Neutrophil (primary cell): ENCODE data around the gene MICOS13.

ENCODE experiments used
- H3K27ac ChIP-seq: fragments of 200-600 bp; sonication (generic); 2 replicates; pipeline ENCODE4 v1.5.1; 2016; ENCODE audit warnings: mild to moderate bottlenecking, moderate library complexity
- H3K27me3 ChIP-seq: fragments of 200-600 bp; sonication (generic); 2 replicates; pipeline ENCODE4 v1.6.0; 2016; ENCODE audit warnings: mild to moderate bottlenecking
- H3K36me3 ChIP-seq: fragments of 200-600 bp; sonication (generic); 2 replicates; pipeline ENCODE4 v1.5.1; 2017
- H3K4me1 ChIP-seq, 2 experiments: fragments of 200-600 bp in 1 of 2; sonication (generic) in 1 of 2; 1 replicate in 1 of 2; 2 replicates in 1 of 2; pipeline versions ENCODE4 v1.5.1 to v1.6.1; 2013 to 2016; ENCODE audit warnings: low read depth in 1 of 2, low read length in 1 of 2, mild to moderate bottlenecking in 1 of 2, moderate library complexity in 1 of 2; ENCODE audit not compliant: control insufficient read depth in 1 of 2, insufficient read depth in 1 of 2
- H3K4me3 ChIP-seq, 2 experiments: fragments of 200-600 bp in 1 of 2; sonication (generic) in 1 of 2; 1 replicate in 1 of 2; 2 replicates in 1 of 2; pipeline ENCODE4 v1.5.1; 2013 to 2016; ENCODE audit warnings: low read depth in 1 of 2, low read length in 1 of 2, mild to moderate bottlenecking in 1 of 2, moderate library complexity in 1 of 2
- H3K9me3 ChIP-seq: fragments of 200-600 bp; sonication (generic); 2 replicates; pipeline ENCODE4 v1.5.1; 2016
- CTCF ChIP-seq: fragments of 200-600 bp; sonication (generic); IDR thresholded peaks from 2 replicates; pipeline ENCODE4 v1.5.1; 2016; ENCODE audit warnings: antibody characterized with exemption

The MICOS13 gene

GRCh38 chr19:5697022-5697889, 16.9 kb upstream of the MICOS13 start:
- Histone ChIP-seq H3K36me3 (peaks cover 81% of the 10 kb centered on the region), H3K9me3 (no peaks in the 10 kb centered on the region), H3K4me1 (no peaks in the 10 kb centered on the region), H3K27me3 (no peaks in the 10 kb centered on the region), H3K27ac (no peak overlapping the region), H3K4me3 (no peak overlapping the region)
- no peak for TF ChIP-seq CTCF

GRCh38 chr19:5696196-5697021, 16.1 kb upstream of the MICOS13 start:
- Histone ChIP-seq H3K9me3 (no peaks in the 10 kb centered on the region), H3K4me1 (peaks cover 4 to 8% of the 10 kb centered on the region in 2 experiments), H3K36me3 (peaks cover 87% of the 10 kb centered on the region), H3K27ac (no peak overlapping the region), H3K27me3 (no peaks in the 10 kb centered on the region), H3K4me3 (no peak overlapping the region)
- no peak for TF ChIP-seq CTCF

GRCh38 chr19:5695649-5696195, 15.4 kb upstream of the MICOS13 start:
- H3K9me3 ChIP-seq = no peaks in the 10 kb centered on the region
- no peak for TF ChIP-seq CTCF
- peaks cover 11 to 14% of the 10 kb centered on the region in 2 experiments for H3K4me1 ChIP-seq
- H3K36me3 ChIP-seq = peaks cover 86% of the 10 kb centered on the region
- H3K27me3 ChIP-seq = no peaks in the 10 kb centered on the region
- no peak overlapping the region for H3K4me3 ChIP-seq
- no peak overlapping the region for H3K27ac ChIP-seq

GRCh38 chr19:5694956-5695648, 14.8 kb upstream of the MICOS13 start:
- Histone ChIP-seq H3K4me3 (no peak overlapping the region), H3K36me3 (peaks cover 79% of the 10 kb centered on the region), H3K27me3 (no peaks in the 10 kb centered on the region), H3K9me3 (no peaks in the 10 kb centered on the region), H3K27ac (no peak overlapping the region), H3K4me1 (peaks cover 15 to 21% of the 10 kb centered on the region in 2 experiments)
- no peak for TF ChIP-seq CTCF
